ENCODE results near the gene TBC1D14. TPM values are rescaled to one million over a fixed set of nuclear protein-coding genes. Genes with fewer than 3 reads are reported as not detected.
A peak's percentile ranks its signal among the peaks of the same experiment; 100 is the strongest.

Gene TBC1D14
- total and polyA plus RNA-seq, 9 of the 15 experiments (the other 6 are each of a cell fraction or from before 2014, with no cell fraction given): 2.1 to 59.6 (median 44.8) TPM

DNA sequence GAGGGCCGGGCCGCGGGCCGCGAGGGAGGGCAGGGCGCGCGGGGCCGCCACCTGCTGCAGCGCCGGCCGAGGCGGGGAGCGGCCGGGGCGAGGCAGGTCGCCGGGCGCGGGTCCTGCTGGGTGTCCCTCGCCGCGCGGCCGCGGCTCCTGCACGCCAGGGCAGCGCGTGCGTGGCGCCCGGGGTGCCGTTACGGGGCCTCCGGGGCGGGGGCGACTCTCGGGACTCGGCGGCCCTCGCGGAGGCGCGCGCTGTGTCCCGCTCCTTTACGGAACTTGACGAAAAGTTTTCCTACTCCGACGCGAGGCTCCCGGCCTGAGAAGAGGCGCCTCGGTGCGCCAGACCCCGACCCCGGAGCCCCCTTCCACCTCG, 329 bp downstream of the TBC1D14 start (continued):
- TF ChIP-seq, protein P1, sequence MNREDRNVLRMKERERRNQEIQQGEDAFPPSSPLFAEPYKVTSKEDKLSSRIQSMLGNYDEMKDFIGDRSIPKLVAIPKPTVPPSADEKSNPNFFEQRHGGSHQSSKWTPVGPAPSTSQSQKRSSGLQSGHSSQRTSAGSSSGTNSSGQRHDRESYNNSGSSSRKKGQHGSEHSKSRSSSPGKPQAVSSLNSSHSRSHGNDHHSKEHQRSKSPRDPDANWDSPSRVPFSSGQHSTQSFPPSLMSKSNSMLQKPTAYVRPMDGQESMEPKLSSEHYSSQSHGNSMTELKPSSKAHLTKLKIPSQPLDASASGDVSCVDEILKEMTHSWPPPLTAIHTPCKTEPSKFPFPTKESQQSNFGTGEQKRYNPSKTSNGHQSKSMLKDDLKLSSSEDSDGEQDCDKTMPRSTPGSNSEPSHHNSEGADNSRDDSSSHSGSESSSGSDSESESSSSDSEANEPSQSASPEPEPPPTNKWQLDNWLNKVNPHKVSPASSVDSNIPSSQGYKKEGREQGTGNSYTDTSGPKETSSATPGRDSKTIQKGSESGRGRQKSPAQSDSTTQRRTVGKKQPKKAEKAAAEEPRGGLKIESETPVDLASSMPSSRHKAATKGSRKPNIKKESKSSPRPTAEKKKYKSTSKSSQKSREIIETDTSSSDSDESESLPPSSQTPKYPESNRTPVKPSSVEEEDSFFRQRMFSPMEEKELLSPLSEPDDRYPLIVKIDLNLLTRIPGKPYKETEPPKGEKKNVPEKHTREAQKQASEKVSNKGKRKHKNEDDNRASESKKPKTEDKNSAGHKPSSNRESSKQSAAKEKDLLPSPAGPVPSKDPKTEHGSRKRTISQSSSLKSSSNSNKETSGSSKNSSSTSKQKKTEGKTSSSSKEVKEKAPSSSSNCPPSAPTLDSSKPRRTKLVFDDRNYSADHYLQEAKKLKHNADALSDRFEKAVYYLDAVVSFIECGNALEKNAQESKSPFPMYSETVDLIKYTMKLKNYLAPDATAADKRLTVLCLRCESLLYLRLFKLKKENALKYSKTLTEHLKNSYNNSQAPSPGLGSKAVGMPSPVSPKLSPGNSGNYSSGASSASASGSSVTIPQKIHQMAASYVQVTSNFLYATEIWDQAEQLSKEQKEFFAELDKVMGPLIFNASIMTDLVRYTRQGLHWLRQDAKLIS (CRISPR knock-in tag; IDR thresholded peaks at IDR 0.05): 0 out of 2 replicates have a peak, but pooled peaks have one; percentile 27
- TF ChIP-seq HDAC1 (IDR thresholded peaks at IDR 0.05): no peak
- TF ChIP-seq, protein P2, sequence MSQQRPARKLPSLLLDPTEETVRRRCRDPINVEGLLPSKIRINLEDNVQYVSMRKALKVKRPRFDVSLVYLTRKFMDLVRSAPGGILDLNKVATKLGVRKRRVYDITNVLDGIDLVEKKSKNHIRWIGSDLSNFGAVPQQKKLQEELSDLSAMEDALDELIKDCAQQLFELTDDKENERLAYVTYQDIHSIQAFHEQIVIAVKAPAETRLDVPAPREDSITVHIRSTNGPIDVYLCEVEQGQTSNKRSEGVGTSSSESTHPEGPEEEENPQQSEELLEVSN (IDR thresholded peaks at IDR 0.05; ENCODE audit: borderline replicate concordance in 1 of 2, extremely low read depth in 1 of 2, insufficient read depth in 1 of 2, insufficient read length in 1 of 2, low read depth in 1 of 2, low read length in 1 of 2, poor library complexity in 1 of 2, severe bottlenecking in 1 of 2): peak; percentile 71 to 80
- TF ChIP-seq ZNF707 (CRISPR knock-in tag; conservative IDR thresholded peaks at IDR 0.05): no peak
- TF ChIP-seq KDM1A (IDR thresholded peaks at IDR 0.05): no peak
- TF ChIP-seq CCAR2 (IDR thresholded peaks at IDR 0.05; ENCODE audit: low read depth, low read length): no peak
- no peak for TF ChIP-seq ATF1 (CRISPR knock-in tag; IDR thresholded peaks at IDR 0.05)
- TF ChIP-seq ATF1 (tag; IDR thresholded peaks at IDR 0.05): no peak
- TF ChIP-seq EP400 (IDR thresholded peaks at IDR 0.05): no peak

Measured in K562 (cell line).